ENCODE measurements around the gene EVA1A.

Gene EVA1A

DNA sequence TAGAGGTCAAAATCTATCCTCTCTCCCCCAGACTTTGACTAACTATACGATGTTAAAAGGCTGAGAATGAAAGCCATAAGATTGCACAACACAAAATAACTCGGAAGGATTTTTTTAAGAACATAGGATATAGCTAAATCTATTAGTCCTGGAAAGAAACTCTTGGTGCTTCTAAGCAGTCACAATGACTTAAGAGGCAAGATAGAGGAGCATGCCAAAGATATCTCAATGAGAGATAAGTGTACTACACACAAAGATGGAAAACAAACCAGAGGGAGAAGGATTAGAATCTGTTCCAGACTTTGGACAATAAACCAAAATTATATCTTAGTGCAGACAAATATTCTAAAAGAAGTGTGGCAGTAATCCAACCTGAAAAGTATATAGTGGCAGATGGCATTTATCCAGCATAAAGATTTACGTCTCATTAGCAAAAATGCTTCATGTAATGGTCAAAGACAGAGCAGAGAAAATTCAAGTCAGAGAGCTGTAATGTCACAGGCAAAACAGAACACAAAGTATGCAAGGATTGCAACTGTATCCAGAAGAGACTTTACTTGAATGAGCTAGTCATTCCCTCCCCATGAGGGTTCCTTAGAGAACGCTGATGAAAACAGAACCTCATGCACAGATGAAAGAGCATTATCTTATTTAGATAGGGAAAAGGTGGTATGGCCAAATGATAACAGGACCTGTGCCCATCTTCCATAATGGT is 28.8 kb upstream of the EVA1A start:
- no peak for DNase-seq (ENCODE audit: low spot score)

DNA sequence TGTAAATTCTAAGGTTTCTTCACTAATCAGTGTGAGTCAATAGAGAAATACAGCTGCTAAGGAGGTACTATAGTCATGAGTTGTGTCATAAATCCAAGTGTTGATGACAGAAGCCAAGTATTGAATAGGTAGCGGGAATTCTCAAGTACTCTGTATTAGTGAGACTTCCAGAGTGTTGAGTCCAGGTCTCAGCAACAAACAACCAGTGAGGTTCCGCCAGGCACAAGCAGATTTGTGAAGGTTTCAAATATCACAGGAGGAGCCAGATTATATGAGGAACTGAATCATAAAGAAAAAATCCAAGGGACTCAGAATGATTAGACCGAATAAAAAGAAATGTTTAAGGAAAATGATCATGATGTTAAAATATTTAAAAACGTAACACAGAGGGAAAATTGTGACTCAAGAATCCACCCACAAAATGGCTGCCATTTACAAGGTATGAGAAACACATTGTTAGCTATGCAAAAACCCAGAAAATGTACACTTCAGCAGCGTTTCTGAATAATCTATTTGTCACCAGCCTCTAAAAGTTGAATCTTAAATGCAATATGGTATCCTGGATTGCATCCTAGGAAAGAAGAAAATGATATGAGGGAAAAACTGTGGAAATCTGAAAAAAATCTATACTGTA is 27.3 kb upstream of the EVA1A start:
- DNase-seq (ENCODE audit: low spot score), result no peak

DNA sequence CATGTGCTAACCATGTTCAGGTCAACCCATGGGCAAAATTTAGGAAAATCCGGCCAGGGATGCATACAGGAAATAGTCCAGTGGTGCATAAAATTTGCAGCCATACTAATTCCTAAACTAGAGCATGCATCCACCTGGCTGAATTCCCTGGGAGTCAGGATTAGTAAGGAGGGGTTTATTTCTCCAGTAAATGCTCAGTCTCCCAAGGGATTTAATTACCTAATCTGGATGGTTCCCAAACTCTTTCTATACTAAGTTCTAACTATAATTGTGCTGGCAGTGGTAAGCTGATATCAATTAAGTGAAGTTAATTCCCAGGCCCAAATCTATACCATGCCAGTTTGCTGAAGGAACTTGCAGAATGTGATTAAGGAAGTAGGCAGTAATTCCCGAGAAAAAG is 26.2 kb upstream of the EVA1A start:
- no peak for DNase-seq (ENCODE audit: low spot score)

DNA sequence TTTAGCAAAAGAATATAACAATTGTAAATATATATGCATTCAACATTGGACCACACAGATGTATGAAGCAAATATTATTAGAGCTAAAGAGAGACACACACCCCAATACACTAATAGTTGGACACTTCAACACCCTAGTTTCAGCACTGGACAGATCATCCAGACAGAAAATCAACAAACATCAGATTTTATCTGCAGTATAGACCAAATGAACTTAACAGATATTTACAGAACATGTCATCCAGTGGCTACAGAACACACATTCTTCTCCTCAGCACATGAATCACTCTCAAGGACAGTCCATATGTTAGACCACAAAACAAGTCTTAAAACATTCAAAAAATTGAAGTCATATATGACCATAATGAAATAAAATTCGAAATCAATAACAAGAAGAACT is 22.1 kb upstream of the EVA1A start:
- no peak for DNase-seq (ENCODE audit: low spot score)

DNA sequence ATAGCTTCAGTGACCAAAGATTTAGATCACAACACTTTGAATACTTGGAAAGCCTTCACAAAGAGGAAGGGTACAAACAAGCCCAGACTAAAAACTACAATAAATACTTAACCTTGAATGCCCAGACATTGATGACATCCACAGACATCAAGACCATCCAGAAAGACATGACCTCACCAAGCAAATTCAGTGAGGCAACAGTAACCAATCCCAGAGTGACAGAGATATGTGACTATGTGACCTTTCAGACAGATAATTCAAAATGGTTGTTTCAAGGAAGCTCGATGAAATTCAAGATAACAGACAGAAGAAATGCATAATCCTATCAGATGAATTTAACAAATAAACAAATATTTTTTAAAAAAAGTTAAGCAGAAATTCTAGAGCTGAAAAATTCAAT is 19.9 kb upstream of the EVA1A start:
- DNase-seq (ENCODE audit: low spot score), result no peak

DNA sequence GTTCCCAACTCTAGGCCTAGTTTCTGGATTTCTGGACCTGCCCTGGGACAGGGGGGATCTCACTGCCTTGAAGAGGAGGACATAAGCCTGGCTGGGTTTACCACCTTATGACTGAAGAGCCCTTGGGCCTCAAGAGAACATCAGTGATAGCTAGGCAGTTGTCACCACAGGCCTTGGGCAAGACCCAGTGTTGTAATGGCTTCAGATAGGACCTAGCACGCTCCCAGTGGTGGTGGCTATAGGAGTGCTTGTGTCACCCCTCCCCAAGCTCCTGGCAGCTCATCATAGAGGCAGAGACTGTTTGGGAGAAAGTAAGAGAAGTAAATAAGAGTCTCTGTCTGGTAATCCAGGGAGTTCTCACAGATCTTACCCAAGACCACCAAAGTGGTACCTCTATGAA is 19.4 kb upstream of the EVA1A start:
- no peak for DNase-seq (ENCODE audit: low spot score)

DNA sequence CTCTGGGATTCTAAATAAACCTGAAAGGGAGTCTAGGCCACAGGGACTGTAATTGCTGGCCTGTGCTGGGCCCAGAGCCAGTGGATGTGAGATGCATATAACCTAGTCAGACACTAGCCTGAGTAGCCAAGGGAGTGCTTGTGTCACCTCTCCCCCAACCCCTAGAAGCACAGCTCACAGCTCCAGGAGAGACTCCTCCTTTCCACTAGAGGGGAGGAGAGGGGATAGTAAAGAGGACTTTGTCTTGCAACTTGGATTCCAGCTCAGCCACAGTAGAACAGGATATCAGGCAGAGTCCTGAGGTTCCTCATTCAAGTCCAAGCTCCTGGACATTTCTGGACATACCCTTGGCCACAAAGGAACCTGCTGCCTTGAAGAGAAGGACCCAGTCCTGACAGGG is 18.4 kb upstream of the EVA1A start:
- DNase-seq (ENCODE audit: low spot score), result no peak

DNA sequence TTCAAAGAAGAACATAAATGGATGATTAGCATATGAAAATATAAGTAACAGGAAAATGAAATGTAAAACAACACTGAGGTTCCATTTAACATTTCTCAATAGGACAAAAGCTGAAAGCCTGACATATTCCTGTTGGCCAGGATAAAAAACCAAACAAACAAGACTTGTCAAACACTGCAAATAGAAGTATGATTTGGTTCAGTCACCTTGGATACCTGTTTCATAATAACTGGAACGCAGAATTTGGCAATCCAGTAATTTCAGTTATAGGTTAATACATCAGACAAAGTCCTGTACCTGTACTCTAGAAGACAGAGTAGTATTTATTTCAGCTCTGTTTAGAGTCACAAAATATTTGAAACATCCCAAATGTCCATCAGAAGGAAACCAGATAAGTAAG is 16.5 kb upstream of the EVA1A start:
- DNase-seq (ENCODE audit: low spot score), result no peak

DNA sequence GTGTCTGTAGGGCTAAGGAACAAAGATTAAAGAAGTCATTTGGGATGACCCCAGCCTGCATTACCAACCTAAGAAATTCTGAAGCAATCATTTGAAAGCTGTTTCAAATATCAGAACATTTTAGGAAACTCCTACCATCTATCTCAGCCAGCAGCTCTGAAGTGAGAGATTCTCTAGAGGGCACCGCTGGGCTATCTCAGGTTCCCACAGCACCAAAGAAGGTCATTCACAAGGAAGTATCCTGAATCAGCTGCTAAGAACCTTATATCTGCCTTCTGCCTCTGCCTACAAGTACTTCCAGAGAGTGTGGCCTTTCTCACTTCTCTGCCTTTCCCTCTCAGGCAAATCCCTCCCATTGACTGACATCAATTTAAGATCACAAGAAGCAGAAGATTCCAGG is 13.4 kb upstream of the EVA1A start:
- no peak for DNase-seq (ENCODE audit: low spot score)

DNA sequence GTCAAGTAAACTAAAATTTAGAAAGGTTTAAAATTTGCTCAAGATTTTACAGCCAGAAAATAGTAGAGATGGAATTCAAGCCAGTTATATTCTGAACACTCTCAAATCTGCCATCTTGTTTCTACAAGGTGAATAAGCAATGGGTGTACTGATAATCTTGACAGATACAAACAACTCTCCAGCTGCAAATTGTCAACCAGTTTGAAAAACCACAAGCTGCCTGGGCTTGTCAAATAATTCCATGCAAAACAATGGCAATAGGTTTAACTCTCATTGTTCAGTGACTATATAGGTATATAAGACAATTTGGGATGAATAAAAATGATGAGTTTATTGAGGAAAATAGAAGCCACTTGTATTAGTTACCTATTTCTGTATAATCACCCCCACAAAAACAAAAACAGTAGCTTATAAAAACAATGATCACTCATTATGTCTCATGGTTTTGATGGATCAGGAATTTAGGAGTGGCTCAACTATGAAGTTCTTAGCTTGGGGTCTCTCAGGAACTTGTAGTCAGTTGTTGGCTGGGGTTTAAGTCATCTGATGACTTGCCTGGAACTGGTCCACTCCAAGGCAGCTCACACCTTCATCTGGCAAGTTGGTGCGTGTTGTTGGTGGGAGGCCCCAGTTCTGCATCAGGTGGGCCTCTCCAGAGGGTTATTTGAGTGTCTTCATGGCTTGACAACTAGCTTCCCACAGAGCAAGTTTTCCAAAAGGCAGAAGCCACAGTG is 12.6 kb upstream of the EVA1A start:
- no peak for DNase-seq (ENCODE audit: low spot score)

DNA sequence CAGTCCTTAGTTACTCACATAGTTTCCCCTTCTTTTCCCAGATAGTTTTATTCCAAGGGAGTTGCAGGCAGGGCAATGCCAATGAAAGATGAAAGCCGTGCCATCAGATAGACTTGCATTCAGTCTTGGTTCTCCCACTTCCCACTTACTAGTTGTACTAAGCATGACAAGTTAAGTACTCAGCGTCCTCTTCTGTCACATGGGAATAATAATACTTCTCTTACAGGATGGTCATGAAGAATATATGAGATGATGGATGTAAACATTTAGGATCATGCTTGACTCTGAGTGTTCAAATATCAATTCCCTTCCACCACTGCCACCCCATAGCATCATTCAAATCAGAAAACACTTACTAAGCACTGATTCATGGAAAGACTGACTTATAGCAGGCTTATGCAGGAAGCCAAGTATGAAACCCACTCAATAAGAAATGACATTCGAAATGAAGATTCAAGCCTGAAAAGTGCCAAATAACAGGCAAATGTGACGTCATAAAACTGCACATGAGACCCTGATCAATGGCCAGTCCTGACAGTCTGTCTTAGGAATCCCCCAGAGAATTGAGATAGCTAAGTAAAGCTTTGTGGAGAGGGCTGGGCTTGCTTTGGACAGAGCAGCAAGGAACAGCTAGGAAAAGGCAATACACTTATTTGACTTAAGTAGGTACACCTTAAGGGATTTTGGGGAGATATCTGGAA is 11.1 kb upstream of the EVA1A start:
- no peak for DNase-seq (ENCODE audit: low spot score)

DNA sequence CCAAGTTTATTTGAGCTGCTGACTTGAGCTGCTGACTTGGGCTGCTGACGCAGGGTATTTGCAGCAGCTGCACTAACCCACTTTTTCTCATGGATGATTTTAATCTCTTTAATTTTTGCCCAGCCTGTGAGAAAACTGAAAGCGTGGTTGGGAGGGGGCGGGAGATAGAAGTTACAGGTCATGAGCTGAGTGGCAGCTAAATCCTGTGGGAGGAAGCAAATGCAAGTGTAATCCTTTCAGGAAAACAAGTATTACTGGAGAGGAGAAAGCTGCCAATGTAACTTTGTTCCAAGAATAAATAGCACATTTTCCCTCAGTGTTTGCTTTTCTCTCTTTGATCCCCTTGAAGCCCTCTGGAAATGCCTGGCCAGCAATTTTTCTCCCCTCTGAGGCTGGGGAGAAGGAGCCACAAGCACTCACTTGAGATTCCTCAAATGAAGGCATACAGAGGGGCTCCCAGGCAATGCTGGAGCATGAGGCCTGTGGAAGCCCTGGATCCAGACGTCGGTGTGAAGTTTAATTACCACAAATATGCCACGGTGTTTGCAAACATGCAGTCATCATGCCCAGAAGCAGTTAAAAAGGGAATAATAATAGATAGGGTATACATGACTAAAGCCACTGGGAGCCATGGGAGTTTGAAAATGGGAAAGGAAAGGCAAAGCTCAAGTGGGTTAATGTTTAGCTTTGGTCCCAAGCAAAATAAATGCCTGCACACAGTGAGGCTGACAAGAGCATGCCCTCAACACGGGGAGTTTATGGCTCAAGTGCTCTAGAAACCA is 10.4 kb upstream of the EVA1A start:
- no peak for DNase-seq (ENCODE audit: low spot score)

DNA sequence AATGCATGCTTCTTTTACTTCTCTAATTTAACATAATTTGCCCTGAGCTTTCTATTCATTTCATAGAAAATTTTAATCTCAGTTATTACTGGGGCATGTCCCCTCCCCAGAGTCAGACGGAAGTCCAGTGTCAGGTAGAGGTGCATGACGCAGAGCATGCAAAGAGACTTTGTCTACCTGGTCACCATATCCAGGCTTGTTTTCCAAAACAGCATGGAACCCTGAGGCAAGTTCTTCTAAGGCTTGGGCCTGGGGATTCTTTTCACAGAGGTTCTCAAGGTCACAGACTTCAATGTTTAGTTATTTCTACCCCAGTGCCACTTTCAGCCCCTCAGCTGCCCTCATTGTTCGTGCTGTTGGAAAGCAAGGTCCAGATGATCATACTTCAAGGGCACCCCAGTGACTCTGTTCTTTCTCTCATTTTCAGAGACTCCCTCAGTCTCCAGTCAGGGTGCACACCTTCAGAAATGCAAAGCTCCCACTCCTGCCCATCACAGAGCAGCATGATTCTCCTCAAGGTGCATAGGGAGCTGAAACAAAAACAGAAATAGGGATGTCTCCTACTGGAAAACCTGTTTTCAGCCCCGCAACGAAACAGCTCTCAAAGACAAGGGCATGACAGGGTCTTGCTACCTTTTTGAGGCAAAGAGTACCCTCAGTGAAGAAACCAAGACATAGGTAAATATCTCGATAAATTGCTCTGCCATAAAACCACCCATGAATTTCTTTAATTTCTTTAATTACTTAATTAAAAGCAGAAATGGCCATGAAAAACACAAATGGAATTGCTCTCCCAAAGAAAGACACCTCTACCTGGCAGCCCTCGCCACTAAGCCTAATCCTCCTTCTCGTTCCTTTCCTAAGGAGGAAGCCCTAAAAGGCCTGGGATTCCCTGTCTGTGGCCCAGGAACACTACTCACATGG is 9.5 kb upstream of the EVA1A start:
- no peak for DNase-seq (ENCODE audit: low spot score)

DNA sequence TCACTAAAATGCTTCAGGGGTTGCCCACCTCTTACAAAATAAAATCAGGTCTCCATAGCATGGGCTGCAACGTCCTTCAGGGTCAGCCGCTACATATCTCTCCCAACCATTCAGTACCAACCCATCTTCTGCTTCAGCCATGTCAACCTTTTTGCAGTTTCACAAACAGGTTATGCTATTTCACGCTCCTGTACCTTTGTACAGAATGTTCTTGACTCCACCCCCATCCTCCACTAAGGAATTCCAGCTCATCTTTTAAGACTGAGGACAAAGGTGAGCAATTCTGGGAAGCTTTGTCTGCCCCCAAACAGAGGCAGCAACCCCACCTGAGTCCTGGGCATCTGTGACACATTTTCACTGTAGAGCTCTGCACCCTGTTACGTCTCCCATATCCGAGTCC is 8.8 kb upstream of the EVA1A start:
- DNase-seq (ENCODE audit: low spot score), result no peak

DNA sequence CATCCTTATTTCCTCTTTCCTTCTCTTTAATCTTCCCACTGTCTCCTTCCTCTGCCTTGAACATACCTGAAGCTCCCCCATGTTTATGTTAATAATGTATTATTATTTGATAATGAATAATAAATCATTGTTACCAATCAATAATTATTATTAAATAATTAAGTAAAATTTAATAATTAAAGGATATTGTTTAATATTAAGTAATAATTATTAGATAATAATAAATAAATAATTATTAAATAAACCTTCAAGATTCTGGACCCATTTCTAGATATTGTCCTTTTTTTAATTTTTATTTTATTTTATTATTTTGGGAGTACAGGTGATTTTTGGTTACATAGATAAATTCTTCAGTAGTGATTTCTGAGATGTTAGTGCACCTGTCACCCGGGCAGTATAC is 7.4 kb upstream of the EVA1A start:
- no peak for DNase-seq (ENCODE audit: low spot score)

DNA sequence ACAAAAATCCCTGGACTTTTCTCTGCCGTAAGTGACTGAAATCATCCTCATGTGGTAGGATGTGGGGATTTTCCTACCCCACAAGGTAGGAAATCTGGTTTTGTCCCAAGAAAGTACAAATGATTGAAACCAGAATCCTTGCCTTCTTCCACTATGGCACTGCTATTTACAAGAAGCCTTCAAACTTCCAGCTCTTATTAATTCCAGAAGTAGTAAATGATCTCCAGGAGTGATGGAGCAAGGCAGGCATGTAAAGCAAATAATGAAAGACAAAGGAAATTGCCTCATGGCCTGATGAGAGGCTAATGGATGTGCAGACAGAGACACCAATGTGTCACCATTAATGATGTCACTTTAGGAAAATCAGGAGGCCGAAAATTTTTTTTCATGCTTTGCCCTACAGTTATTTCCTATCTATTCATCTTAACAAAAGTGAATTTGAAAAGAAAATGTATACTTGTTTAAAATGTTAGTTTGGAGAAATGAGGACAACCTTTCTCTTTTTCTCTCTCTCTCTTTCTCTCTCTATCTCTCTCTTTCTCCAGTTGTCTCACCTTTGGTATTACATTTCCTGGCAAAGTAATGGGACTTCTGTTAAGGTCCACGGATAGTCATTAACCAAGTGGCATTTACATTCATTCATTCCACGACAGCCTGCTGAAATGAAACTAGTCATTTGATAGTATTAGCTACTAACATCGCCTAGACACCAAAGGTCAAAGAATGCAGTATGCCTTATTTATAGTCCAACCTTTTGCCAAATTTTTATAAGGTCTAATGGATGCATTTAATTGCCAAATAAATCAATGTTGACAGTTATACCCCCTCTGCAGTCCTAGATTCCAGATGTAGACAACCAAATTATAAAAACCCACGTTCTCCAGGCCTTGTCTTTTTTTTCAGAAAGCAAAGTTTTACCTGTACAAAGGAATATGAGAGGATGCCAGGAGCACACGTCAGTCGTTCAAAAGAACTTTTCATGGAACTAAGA is 5.0 kb upstream of the EVA1A start:
- DNase-seq (ENCODE audit: low spot score), result no peak

DNA sequence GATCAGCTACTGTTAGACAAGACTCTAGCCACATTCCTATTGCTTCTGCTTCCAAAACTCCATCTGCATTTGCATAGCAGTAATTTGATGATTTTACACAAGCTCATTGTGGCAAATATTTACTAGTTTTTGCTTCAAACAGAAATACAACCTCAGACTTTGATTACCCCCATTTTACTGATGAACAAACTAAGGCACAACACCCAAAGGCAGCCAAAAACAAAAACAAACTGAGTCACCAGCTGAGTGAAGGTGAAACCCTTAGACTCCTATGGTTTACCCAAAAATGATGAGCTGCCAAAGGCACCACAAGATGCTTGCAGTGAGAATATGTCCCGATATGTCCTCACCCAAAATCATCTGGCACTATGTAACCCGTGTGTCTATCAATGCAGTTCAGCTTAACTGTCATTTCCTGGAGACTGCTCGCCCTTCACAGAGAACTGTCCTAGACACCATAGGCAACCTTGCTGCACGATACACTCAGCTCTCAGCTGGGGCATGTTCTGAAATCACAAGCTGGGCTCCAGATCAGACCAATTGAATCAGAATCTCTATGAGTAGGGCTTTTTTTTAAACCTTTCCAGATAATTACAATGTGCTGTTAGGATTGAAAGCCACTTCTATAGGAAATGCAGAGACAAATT is 4.1 kb upstream of the EVA1A start:
- DNase-seq (ENCODE audit: low spot score), result no peak

DNA sequence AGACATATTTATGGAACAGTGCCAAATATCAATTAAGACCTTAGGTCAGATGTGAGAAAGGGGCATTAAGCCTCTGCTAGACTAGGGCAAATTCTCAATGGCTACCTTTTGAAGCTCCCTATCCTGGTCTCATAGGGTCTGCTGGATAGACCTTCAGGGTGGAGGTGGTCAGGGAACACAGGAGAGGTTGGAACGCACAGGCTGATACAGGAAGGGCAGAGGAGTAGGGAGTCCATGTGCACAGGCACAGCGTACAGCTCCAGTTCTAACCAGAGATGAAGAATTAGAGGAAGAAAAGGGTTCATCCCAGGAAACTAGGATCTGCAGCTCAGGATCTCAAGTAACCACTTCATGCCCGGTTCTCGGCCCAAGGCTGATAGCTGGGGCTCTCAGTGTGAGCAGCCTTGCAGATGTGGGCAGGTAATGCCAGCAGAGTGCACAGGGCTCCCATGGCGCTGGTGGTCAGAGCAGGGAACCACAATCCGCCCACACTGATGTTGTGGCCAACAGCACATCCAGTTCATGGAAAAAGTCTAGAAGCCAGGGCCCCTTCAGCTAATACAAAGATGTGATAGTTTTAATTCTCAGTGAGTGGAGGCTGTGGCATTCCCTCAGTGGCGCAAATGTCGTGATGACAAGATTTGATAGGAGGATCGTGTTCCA is 3.4 kb upstream of the EVA1A start:
- DNase-seq (ENCODE audit: low spot score), result no peak

DNA sequence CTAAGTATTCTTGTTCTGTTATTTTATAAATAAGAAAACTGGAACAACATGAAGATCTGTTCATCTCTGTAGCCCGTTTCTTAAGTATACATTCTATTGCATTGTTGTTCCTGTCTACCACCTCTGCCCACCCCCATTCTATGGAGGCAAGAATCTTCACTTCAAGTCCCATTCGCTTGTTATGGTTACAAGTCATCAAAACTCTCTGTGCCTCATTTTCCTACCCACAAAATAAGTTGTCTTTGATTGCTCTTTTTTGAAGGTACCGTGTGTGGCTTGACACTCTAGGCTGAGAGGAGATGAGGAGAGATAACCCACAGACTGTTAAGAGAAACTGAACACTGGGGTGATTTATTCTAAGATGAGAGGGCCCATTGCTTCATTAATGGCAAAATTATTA is 2.9 kb upstream of the EVA1A start:
- no peak for DNase-seq (ENCODE audit: low spot score)

Data from globus pallidus (tissue), 1 donor.